Mesothelial cell of epicardium (in vitro differentiated cells): ENCODE results near the gene ZNF69. TPM values are rescaled to one million over a fixed set of nuclear protein-coding genes. Genes with fewer than 3 reads are reported as not detected.
A peak's percentile ranks its signal among the peaks of the same experiment; 100 is the strongest.
"Not testable (repeated sequence)": the region's sequence is repeated elsewhere in the genome, so short reads cannot be mapped to it uniquely, and the experiment has no call there.

Experiments
- DNase-seq, 2 experiments: peaks; one replicate each; pipeline ENCODE4 v3.0.0; 2021; ENCODE audit warnings: low spot score in 2 of 2; ENCODE audit not compliant: unreplicated experiment in 2 of 2
- H3K27ac Mint-ChIP-seq: 2 replicates; pipeline ENCODE4 v1.8.0; 2021; ENCODE audit warnings: mixed read lengths
- H3K27me3 Mint-ChIP-seq: 2 replicates; pipeline ENCODE4 v1.8.0; 2021; ENCODE audit warnings: low read depth, mixed read lengths
- H3K36me3 Mint-ChIP-seq: 2 replicates; pipeline ENCODE4 v1.8.0; 2021; ENCODE audit warnings: mixed read lengths
- H3K4me1 Mint-ChIP-seq: 2 replicates; pipeline ENCODE4 v1.8.0; 2021; ENCODE audit warnings: mixed read lengths
- H3K4me3 Mint-ChIP-seq: 2 replicates; pipeline ENCODE4 v1.8.0; 2021; ENCODE audit warnings: mild to moderate bottlenecking, moderate library complexity, mixed read lengths
- H3K9me3 Mint-ChIP-seq: 2 replicates; pipeline ENCODE4 v1.8.0; 2021; ENCODE audit warnings: mixed read lengths
- CTCF ChIP-seq: fragments of 200-600 bp; sonication (generic); IDR thresholded peaks from one replicate; pipeline ENCODE4 v1.5.0; 2021; ENCODE audit warnings: antibody characterized with exemption; ENCODE audit not compliant: unreplicated experiment
- total RNA-seq: library from RNA; stranded (reverse); gene quantifications from 3 replicates; pipeline ENCODE4 v1.2.1, GENCODE V29; 2021

Gene ZNF69
- total RNA-seq, 1 donor from 2014 or later = 27.8 TPM

GRCh38 chr19:11921852-11922495 is 34.4 kb downstream of the ZNF69 start:
- DNase-seq = no peak
- Mint-ChIP-seq H3K9me3 (peaks cover 17% of the 10 kb centered on the region), H3K4me1 (peaks cover 40% of the 10 kb centered on the region)

GRCh38 chr19:11924886-11925650 is 37.5 kb downstream of the ZNF69 start, which contains the start of gene ZNF700:
Gene ZNF700, plus strand, starts transcription at chr19:11925107. Its CDS starts 104 bp downstream, at chr19:11925211.
- Mint-ChIP-seq H3K36me3 (peaks cover 24% of the 10 kb centered on the region), H3K4me3 (peak within 1 kb of the TSS; percentile 98), H3K4me1 (peaks cover 40% of the 10 kb centered on the region), H3K27me3 (no peaks in the 10 kb centered on the region), H3K27ac (peak within 1 kb of the TSS; percentile 95), H3K9me3 (peaks cover 6% of the 10 kb centered on the region)
- TF ChIP-seq CTCF = no peak
- peak; percentile 84 to 92 for DNase-seq

More at GRCh38 chr19:11921852-11922495, 34.4 kb downstream of the ZNF69 start:
- Mint-ChIP-seq H3K27me3 (no peaks in the 10 kb centered on the region), H3K36me3 (peaks cover 18% of the 10 kb centered on the region), H3K4me3 (peak overlapping the region; percentile 2), H3K27ac (peak overlapping the region; percentile 67)
- no peak for TF ChIP-seq CTCF

GRCh38 chr19:11925651-11926187 is 38.1 kb downstream of the ZNF69 start:
- H3K27ac Mint-ChIP-seq = peak overlapping the region; percentile 77
- H3K4me1 Mint-ChIP-seq = peaks cover 40% of the 10 kb centered on the region
- H3K27me3 Mint-ChIP-seq, DNase-seq: not testable (repeated sequence)
- H3K36me3 Mint-ChIP-seq = peaks cover 30% of the 10 kb centered on the region
- H3K9me3 Mint-ChIP-seq = peaks cover 12% of the 10 kb centered on the region
- peak overlapping the region; percentile 98 for H3K4me3 Mint-ChIP-seq

- Mint-ChIP-seq H3K27ac (no peak overlapping the region), H3K9me3 (peaks cover 21% of the 10 kb centered on the region), H3K27me3 (no peaks in the 10 kb centered on the region), H3K4me3 (no peak overlapping the region), H3K4me1 (peaks cover 33% of the 10 kb centered on the region), H3K36me3 (peaks cover 41% of the 10 kb centered on the region)
- no peak for DNase-seq
- no peak for TF ChIP-seq CTCF
These were observed 39.6 kb downstream of the ZNF69 start for GRCh38 chr19:11927227-11927626.

GRCh38 chr19:11931051-11931450 is 43.5 kb downstream of the ZNF69 start:
- Mint-ChIP-seq H3K27me3 (no peaks in the 10 kb centered on the region), H3K4me1 (peaks cover 6% of the 10 kb centered on the region), H3K27ac (no peak overlapping the region), H3K4me3 (no peak overlapping the region), H3K9me3 (peaks cover 32% of the 10 kb centered on the region), H3K36me3 (peaks cover 69% of the 10 kb centered on the region)
- TF ChIP-seq CTCF = no peak
- no peak for DNase-seq

- Mint-ChIP-seq H3K36me3 (peaks cover 73% of the 10 kb centered on the region), H3K27ac (no peak overlapping the region), H3K27me3 (no peaks in the 10 kb centered on the region), H3K4me3 (no peak overlapping the region), H3K4me1 (peaks cover 3% of the 10 kb centered on the region), H3K9me3 (peaks cover 36% of the 10 kb centered on the region)
- TF ChIP-seq CTCF = no peak
- DNase-seq = no peak
These were observed 43.9 kb downstream of the ZNF69 start for GRCh38 chr19:11931513-11931912.

- not testable (repeated sequence) for H3K27ac Mint-ChIP-seq, H3K4me1 Mint-ChIP-seq, H3K4me3 Mint-ChIP-seq, H3K27me3 Mint-ChIP-seq, DNase-seq
- Mint-ChIP-seq H3K36me3 (peaks cover 77% of the 10 kb centered on the region), H3K9me3 (peaks cover 45% of the 10 kb centered on the region)
These were observed 48.2 kb downstream of the ZNF69 start for GRCh38 chr19:11935829-11936228.

GRCh38 chr19:11938383-11938782 is 50.8 kb downstream of the ZNF69 start:
- H3K9me3 Mint-ChIP-seq = peaks cover 55% of the 10 kb centered on the region
- not testable (repeated sequence) for DNase-seq, H3K4me3 Mint-ChIP-seq, H3K27me3 Mint-ChIP-seq, H3K27ac Mint-ChIP-seq, H3K4me1 Mint-ChIP-seq
- peaks cover 76% of the 10 kb centered on the region for H3K36me3 Mint-ChIP-seq
